WERI-Rb-1 (cell line): ENCODE data around the gene RBMS3.

ENCODE experiments used
- DNase-seq: peaks from one replicate; pipeline ENCODE4 v3.0.0-alpha.2; 2020
- H3K27ac ChIP-seq: fragments of 250-450 bp; sonication (Bioruptor Pico); 2 replicates; pipeline ENCODE4 v1.5.1; 2020; ENCODE audit warnings: mild to moderate bottlenecking, moderate library complexity
- H3K27me3 ChIP-seq: fragments of 250-450 bp; sonication (Bioruptor Pico); 2 replicates; pipeline ENCODE4 v1.5.1; 2021; ENCODE audit warnings: mild to moderate bottlenecking, low read depth, moderate library complexity; ENCODE audit not compliant: insufficient read depth, severe bottlenecking
- H3K36me3 ChIP-seq: fragments of 250-450 bp; sonication (Bioruptor Pico); 2 replicates; pipeline ENCODE4 v1.5.1; 2020; ENCODE audit warnings: mild to moderate bottlenecking, moderate library complexity
- H3K4me3 ChIP-seq: 2 replicates; pipeline ENCODE4 v1.5.1; 2011; ENCODE audit warnings: low read depth, mild to moderate bottlenecking, control low read depth, low read length
- H3K9me3 ChIP-seq: fragments of 250-450 bp; sonication (Bioruptor Pico); 2 replicates; pipeline ENCODE4 v1.5.1; 2021; ENCODE audit warnings: mild to moderate bottlenecking, moderate library complexity; ENCODE audit not compliant: severe bottlenecking
- CTCF ChIP-seq: IDR thresholded peaks from 2 replicates; pipeline ENCODE4 v1.5.1; 2011; ENCODE audit warnings: low read depth, mild to moderate bottlenecking, control low read depth, inconsistent platforms, low read length

RBMS3 gene

GRCh38 chr3:29408676-29409075 is 127.8 kb downstream of the RBMS3 start:
- DNase-seq: no peak
- no peaks in the 10 kb centered on the region for H3K36me3 ChIP-seq
- H3K9me3 ChIP-seq: no peaks in the 10 kb centered on the region
- no peaks in the 10 kb centered on the region for H3K27me3 ChIP-seq
- TF ChIP-seq CTCF: no peak
- no peak overlapping the region for H3K4me3 ChIP-seq
- no peak overlapping the region for H3K27ac ChIP-seq

- DNase-seq: no peak
- Histone ChIP-seq H3K36me3 (no peaks in the 10 kb centered on the region), H3K4me3 (no peak overlapping the region), H3K27me3 (no peaks in the 10 kb centered on the region), H3K27ac (no peak overlapping the region), H3K9me3 (no peaks in the 10 kb centered on the region)
- no peak for TF ChIP-seq CTCF
Measured at GRCh38 chr3:29409409-29409808, 128.5 kb downstream of the RBMS3 start.

- H3K9me3 ChIP-seq: no peaks in the 10 kb centered on the region
- peak; percentile 8 for DNase-seq
- no peak overlapping the region for H3K27ac ChIP-seq
- no peaks in the 10 kb centered on the region for H3K36me3 ChIP-seq
- no peak for TF ChIP-seq CTCF
- H3K27me3 ChIP-seq: no peaks in the 10 kb centered on the region
- no peak overlapping the region for H3K4me3 ChIP-seq
Measured at GRCh38 chr3:29410220-29410619, 129.3 kb downstream of the RBMS3 start.

- H3K9me3 ChIP-seq: no peaks in the 10 kb centered on the region
- H3K36me3 ChIP-seq: no peaks in the 10 kb centered on the region
- no peak overlapping the region for H3K4me3 ChIP-seq
- H3K27me3 ChIP-seq: no peaks in the 10 kb centered on the region
- TF ChIP-seq CTCF: no peak
- no peak for DNase-seq
- no peak overlapping the region for H3K27ac ChIP-seq
Measured at GRCh38 chr3:29410660-29411405, 130.0 kb downstream of the RBMS3 start.

- Histone ChIP-seq H3K27ac (no peak overlapping the region), H3K27me3 (no peaks in the 10 kb centered on the region), H3K9me3 (no peaks in the 10 kb centered on the region), H3K36me3 (no peaks in the 10 kb centered on the region), H3K4me3 (no peak overlapping the region)
- no peak for TF ChIP-seq CTCF
- no peak for DNase-seq
Measured at GRCh38 chr3:29412110-29412509, 131.2 kb downstream of the RBMS3 start.
